ENCODE measurements around the gene DCAF11. TPM values are rescaled to one million over a fixed set of nuclear protein-coding genes. Genes with fewer than 3 reads are reported as not detected.

DCAF11 gene
- total and polyA plus RNA-seq, 2 of the 13 experiments (the other 11 are each of a cell fraction or from before 2014, with no cell fraction given) = 150 to 257 TPM

DNA sequence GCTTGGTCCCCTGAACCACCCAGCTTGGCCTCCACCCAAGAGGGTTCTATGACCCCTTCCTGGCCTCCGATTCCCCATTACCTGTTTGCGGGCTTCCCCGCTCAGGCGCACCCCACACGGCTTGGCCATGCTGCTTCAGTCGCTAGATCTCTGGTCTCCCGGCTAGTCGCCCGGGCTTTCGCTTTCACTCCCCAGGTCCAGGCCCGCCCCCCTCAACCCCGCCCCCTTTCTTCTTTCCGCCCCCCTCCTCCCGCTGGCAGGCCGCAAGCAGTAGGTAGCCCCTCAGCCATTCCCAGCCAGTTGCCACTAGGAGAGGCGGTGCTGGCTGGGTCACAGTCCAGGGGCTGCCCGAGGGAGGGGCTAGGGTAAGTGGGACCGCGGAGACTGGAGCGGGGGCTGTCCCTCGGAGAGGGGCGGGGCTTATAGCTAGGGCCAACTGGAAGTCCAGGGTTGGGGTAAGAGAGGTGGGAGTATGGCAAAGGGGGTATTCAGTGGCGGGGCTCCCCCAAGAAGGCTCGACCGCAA is 31.9 kb downstream of the DCAF11 start, which contains the start of gene PSME2 (continued):
- TF ChIP-seq, protein P1, sequence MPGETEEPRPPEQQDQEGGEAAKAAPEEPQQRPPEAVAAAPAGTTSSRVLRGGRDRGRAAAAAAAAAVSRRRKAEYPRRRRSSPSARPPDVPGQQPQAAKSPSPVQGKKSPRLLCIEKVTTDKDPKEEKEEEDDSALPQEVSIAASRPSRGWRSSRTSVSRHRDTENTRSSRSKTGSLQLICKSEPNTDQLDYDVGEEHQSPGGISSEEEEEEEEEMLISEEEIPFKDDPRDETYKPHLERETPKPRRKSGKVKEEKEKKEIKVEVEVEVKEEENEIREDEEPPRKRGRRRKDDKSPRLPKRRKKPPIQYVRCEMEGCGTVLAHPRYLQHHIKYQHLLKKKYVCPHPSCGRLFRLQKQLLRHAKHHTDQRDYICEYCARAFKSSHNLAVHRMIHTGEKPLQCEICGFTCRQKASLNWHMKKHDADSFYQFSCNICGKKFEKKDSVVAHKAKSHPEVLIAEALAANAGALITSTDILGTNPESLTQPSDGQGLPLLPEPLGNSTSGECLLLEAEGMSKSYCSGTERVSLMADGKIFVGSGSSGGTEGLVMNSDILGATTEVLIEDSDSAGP (CRISPR knock-in tag; IDR thresholded peaks at IDR 0.05; ENCODE audit: borderline replicate concordance) = no peak
- TF ChIP-seq SIN3B (IDR thresholded peaks at IDR 0.05; ENCODE audit: low read length) (no peak), ZSCAN25 (CRISPR knock-in tag; IDR thresholded peaks at IDR 0.05) (peak; percentile 72; the same call in 1 of the 2 replicates), IKZF4 (CRISPR knock-in tag; IDR thresholded peaks at IDR 0.05; ENCODE audit: borderline replicate concordance, low read depth, not compliant biosample characterization) (peak; percentile 87), SIX1 (CRISPR knock-in tag; IDR thresholded peaks at IDR 0.05; ENCODE audit: borderline replicate concordance) (no peak), ZMYM3 (CRISPR knock-in tag; IDR thresholded peaks at IDR 0.05) (peak; percentile 71), SETDB1 (CRISPR knock-in tag; IDR thresholded peaks at IDR 0.05; ENCODE audit: borderline replicate concordance) (no peak), MTA3 (CRISPR knock-in tag; IDR thresholded peaks at IDR 0.05) (0 out of 2 replicates have a peak, but pooled peaks have one; percentile 86), MXD1 (CRISPR knock-in tag; IDR thresholded peaks at IDR 0.05) (peak; percentile 95), NFRKB (IDR thresholded peaks at IDR 0.05) (no peak), NBN (conservative IDR thresholded peaks at IDR 0.05) (no peak), ZNF44 (CRISPR knock-in tag; IDR thresholded peaks at IDR 0.05) (no peak; the same call in 1 of the 2 replicates), ZNF777 (CRISPR knock-in tag; IDR thresholded peaks at IDR 0.05) (no peak), ELK4 (CRISPR knock-in tag; IDR thresholded peaks at IDR 0.05; ENCODE audit: borderline replicate concordance) (no peak), TCF7 (IDR thresholded peaks at IDR 0.05; ENCODE audit: low read depth) (0 out of 2 replicates have a peak, but pooled peaks have one; percentile 8), SIN3A (IDR thresholded peaks at IDR 0.05; ENCODE audit: borderline replicate concordance, low read depth, low read length) (peak; percentile 88; the same call in 1 of the 2 replicates), ZNF280D (CRISPR knock-in tag; IDR thresholded peaks at IDR 0.05) (peak; percentile 45; the same call in 1 of the 2 replicates), SOX6 (IDR thresholded peaks at IDR 0.05) (no peak), SOX6 (CRISPR knock-in tag; IDR thresholded peaks at IDR 0.05) (peak; percentile 80), HNRNPH1 (optimal IDR thresholded peaks at IDR 0.05; ENCODE audit: low read depth, low read length) (no peak), MED13 (CRISPR knock-in tag; IDR thresholded peaks at IDR 0.05) (peak; percentile 69; the same call in 1 of the 2 replicates), KDM3A (CRISPR knock-in tag; IDR thresholded peaks at IDR 0.05; ENCODE audit: low read depth) (peak; percentile 25; the same call in 1 of the 2 replicates)
- TF ChIP-seq, protein P2, sequence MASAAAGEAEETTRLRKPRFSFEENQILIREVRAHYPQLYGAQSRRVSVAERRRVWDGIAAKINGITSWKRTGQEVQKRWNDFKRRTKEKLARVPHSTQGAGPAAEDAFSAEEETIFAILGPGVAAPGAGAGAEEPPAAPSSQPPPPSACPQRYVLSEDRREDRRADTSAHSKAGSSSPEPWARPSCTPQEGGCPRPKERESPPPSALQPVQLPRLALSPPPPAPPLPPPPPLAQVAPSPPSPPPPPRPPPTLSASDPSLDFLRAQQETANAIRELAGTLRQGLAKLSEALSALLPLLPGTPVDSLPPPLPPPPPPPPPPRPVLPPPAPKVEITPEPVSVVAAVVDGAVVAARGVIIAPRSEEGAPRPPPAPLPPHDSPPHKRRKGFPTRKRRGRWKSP (CRISPR knock-in tag; IDR thresholded peaks at IDR 0.05) = no peak
